Suprapubic skin (tissue), 4 donors: Measurements from ENCODE around the gene PAX7.

ENCODE experiments used
- CTCF ChIP-seq, 2 donors: fragments of 200-600 bp in 1 of 2; fragments of 450-650 bp in 1 of 2; sonication (generic) in 1 of 2; IDR thresholded peaks; one replicate each; pipeline ENCODE4 v1.5.1; 2016 to 2019; ENCODE audit warnings: antibody characterized with exemption in 2 of 2, mild to moderate bottlenecking in 1 of 2, moderate library complexity in 1 of 2
- EP300 ChIP-seq: sonication (generic); formaldehyde crosslinking; IDR thresholded peaks from one replicate; pipeline ENCODE4 v1.6.1; 2017; ENCODE audit warnings: antibody characterized with exemption
- POLR2A ChIP-seq, 2 donors: fragments of 450-650 bp; IDR thresholded peaks; one replicate each; pipeline ENCODE4 v1.6.1; 2017; ENCODE audit warnings: antibody characterized with exemption in 2 of 2, mild to moderate bottlenecking in 2 of 2, moderate library complexity in 2 of 2
- POLR2AphosphoS5 ChIP-seq, 3 donors: sonication (generic); formaldehyde crosslinking; IDR thresholded peaks; one replicate each; pipeline ENCODE4 v1.6.1; 2017; ENCODE audit warnings: antibody characterized with exemption in 3 of 3

GRCh38 chr1:18682375-18682774 lies 51.7 kb downstream of the PAX7 start:
- TF ChIP-seq CTCF (IDR thresholded peaks at IDR 0.05) (no peak), EP300 (no peak), POLR2AphosphoS5 (IDR thresholded peaks at IDR 0.05) (no peak), POLR2A (IDR thresholded peaks at IDR 0.05) (no peak)
